Ovary (tissue), 3 donors: Measurements from ENCODE around the gene TUSC2.

Experiments
- EP300 ChIP-seq: sonication (generic); formaldehyde crosslinking; IDR thresholded peaks from one replicate; pipeline ENCODE4 v1.6.1; 2017; ENCODE audit warnings: antibody characterized with exemption
- POLR2A ChIP-seq: fragments of 450-650 bp; IDR thresholded peaks from one replicate; pipeline ENCODE4 v1.6.1; 2017; ENCODE audit warnings: antibody characterized with exemption, mild to moderate bottlenecking, moderate library complexity
- TF ChIP-seq, protein P1 (sequence below), 3 donors: fragments of 450-650 bp in 2 of 3; fragments of 200-600 bp in 1 of 3; IDR thresholded peaks; one replicate each; pipeline versions ENCODE4 v1.5.1 to v1.8.0; 2016 to 2022; ENCODE audit warnings: antibody characterized with exemption in 3 of 3, mild to moderate bottlenecking in 1 of 3
- donor health status: DM: no; HTN: no; CAD: no.

- TF ChIP-seq POLR2A: no peak
- TF ChIP-seq, protein P1, sequence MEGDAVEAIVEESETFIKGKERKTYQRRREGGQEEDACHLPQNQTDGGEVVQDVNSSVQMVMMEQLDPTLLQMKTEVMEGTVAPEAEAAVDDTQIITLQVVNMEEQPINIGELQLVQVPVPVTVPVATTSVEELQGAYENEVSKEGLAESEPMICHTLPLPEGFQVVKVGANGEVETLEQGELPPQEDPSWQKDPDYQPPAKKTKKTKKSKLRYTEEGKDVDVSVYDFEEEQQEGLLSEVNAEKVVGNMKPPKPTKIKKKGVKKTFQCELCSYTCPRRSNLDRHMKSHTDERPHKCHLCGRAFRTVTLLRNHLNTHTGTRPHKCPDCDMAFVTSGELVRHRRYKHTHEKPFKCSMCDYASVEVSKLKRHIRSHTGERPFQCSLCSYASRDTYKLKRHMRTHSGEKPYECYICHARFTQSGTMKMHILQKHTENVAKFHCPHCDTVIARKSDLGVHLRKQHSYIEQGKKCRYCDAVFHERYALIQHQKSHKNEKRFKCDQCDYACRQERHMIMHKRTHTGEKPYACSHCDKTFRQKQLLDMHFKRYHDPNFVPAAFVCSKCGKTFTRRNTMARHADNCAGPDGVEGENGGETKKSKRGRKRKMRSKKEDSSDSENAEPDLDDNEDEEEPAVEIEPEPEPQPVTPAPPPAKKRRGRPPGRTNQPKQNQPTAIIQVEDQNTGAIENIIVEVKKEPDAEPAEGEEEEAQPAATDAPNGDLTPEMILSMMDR (IDR thresholded peaks at IDR 0.05): no peak
- no peak for TF ChIP-seq EP300
These were observed 40.8 kb downstream of the TUSC2 start for GRCh38 chr3:50287262-50287661.
